ENCODE measurements around the gene SPINK8. TPM values are rescaled to one million over a fixed set of nuclear protein-coding genes. Genes with fewer than 3 reads are reported as not detected.

SPINK8 gene
- total and polyA plus RNA-seq, 2 donors (not counting 1 experiment from before 2014, with no cell fraction given): not detected

GRCh38 chr3:48289659-48290058 lies 43.8 kb downstream of the SPINK8 start:
- no peak overlapping the region for H3K4me3 ChIP-seq (replicated peaks in 1 of 4; ENCODE audit: control extremely low read depth in 1 of 4, insufficient read depth in 1 of 4, low read depth in 3 of 4, low read length in 4 of 4)
- H3K9ac ChIP-seq (ENCODE audit: insufficient read depth, low read length): no peak overlapping the region
- H3K36me3 ChIP-seq (ENCODE audit: control insufficient read depth, insufficient read depth, low read length): peaks cover 8% of the 10 kb centered on the region
- H2AFZ ChIP-seq (ENCODE audit: low read length): no peak overlapping the region
- no peak for DNase-seq (ENCODE audit: low read depth in 2 of 2)
- no peak overlapping the region for H3K4me2 ChIP-seq (ENCODE audit: extremely low read depth, insufficient read depth, low read length)
- H3K9me3 ChIP-seq (ENCODE audit: control insufficient read depth, insufficient read depth, low read depth, low read length): no peaks in the 10 kb centered on the region
- H3K27ac ChIP-seq (ENCODE audit: insufficient read depth, low read length): no peak overlapping the region
- no peaks in the 10 kb centered on the region for H3K27me3 ChIP-seq (ENCODE audit: control insufficient read depth, insufficient read depth, low read length)
- TF ChIP-seq CTCF (conservative IDR thresholded peaks at IDR 0.05 in 1 of 2, IDR thresholded peaks at IDR 0.05 in 1 of 2; ENCODE audit: low read depth in 1 of 2, low read length in 2 of 2) (no peak), EZH2 (IDR thresholded peaks at IDR 0.05; ENCODE audit: low read length, missing control alignments) (no peak)
- H4K20me1 ChIP-seq (ENCODE audit: control insufficient read depth, extremely low read depth, insufficient read depth, low read length): no peaks in the 10 kb centered on the region
- H3K79me2 ChIP-seq (ENCODE audit: control insufficient read depth, insufficient read depth, low read length): no peaks in the 10 kb centered on the region
- no peaks in the 10 kb centered on the region for H3K4me1 ChIP-seq (ENCODE audit: control insufficient read depth, extremely low read depth, insufficient read depth, low read length)

GRCh38 chr3:48287034-48287433 lies 46.4 kb downstream of the SPINK8 start:
- Histone ChIP-seq H3K9me3 (ENCODE audit: control insufficient read depth, insufficient read depth, low read depth, low read length) (no peaks in the 10 kb centered on the region), H3K4me2 (ENCODE audit: extremely low read depth, insufficient read depth, low read length) (no peak overlapping the region), H3K4me3 (replicated peaks in 1 of 4; ENCODE audit: control extremely low read depth in 1 of 4, insufficient read depth in 1 of 4, low read depth in 3 of 4, low read length in 4 of 4) (no peak overlapping the region), H3K4me1 (ENCODE audit: control insufficient read depth, extremely low read depth, insufficient read depth, low read length) (no peaks in the 10 kb centered on the region), H3K79me2 (ENCODE audit: control insufficient read depth, insufficient read depth, low read length) (no peaks in the 10 kb centered on the region), H4K20me1 (ENCODE audit: control insufficient read depth, extremely low read depth, insufficient read depth, low read length) (no peaks in the 10 kb centered on the region), H3K27ac (ENCODE audit: insufficient read depth, low read length) (no peak overlapping the region), H3K27me3 (ENCODE audit: control insufficient read depth, insufficient read depth, low read length) (no peaks in the 10 kb centered on the region), H3K36me3 (ENCODE audit: control insufficient read depth, insufficient read depth, low read length) (no peaks in the 10 kb centered on the region), H2AFZ (ENCODE audit: low read length) (no peak overlapping the region), H3K9ac (ENCODE audit: insufficient read depth, low read length) (no peak overlapping the region)
- TF ChIP-seq CTCF (conservative IDR thresholded peaks at IDR 0.05 in 1 of 2, IDR thresholded peaks at IDR 0.05 in 1 of 2; ENCODE audit: low read depth in 1 of 2, low read length in 2 of 2) (no peak), EZH2 (IDR thresholded peaks at IDR 0.05; ENCODE audit: low read length, missing control alignments) (no peak)
- no peak for DNase-seq (ENCODE audit: low read depth in 2 of 2)

- no peak overlapping the region for H2AFZ ChIP-seq (ENCODE audit: low read length)
- H3K27ac ChIP-seq (ENCODE audit: insufficient read depth, low read length): no peak overlapping the region
- H4K20me1 ChIP-seq (ENCODE audit: control insufficient read depth, extremely low read depth, insufficient read depth, low read length): no peaks in the 10 kb centered on the region
- no peaks in the 10 kb centered on the region for H3K79me2 ChIP-seq (ENCODE audit: control insufficient read depth, insufficient read depth, low read length)
- no peaks in the 10 kb centered on the region for H3K9me3 ChIP-seq (ENCODE audit: control insufficient read depth, insufficient read depth, low read depth, low read length)
- H3K4me2 ChIP-seq (ENCODE audit: extremely low read depth, insufficient read depth, low read length): no peak overlapping the region
- H3K9ac ChIP-seq (ENCODE audit: insufficient read depth, low read length): no peak overlapping the region
- H3K4me1 ChIP-seq (ENCODE audit: control insufficient read depth, extremely low read depth, insufficient read depth, low read length): no peaks in the 10 kb centered on the region
- H3K4me3 ChIP-seq (replicated peaks in 1 of 4; ENCODE audit: control extremely low read depth in 1 of 4, insufficient read depth in 1 of 4, low read depth in 3 of 4, low read length in 4 of 4): no peak overlapping the region
- DNase-seq (ENCODE audit: low read depth in 2 of 2): no peak
- no peaks in the 10 kb centered on the region for H3K36me3 ChIP-seq (ENCODE audit: control insufficient read depth, insufficient read depth, low read length)
- no peaks in the 10 kb centered on the region for H3K27me3 ChIP-seq (ENCODE audit: control insufficient read depth, insufficient read depth, low read length)
- TF ChIP-seq EZH2 (IDR thresholded peaks at IDR 0.05; ENCODE audit: low read length, missing control alignments): no peak
- TF ChIP-seq CTCF (conservative IDR thresholded peaks at IDR 0.05 in 1 of 2, IDR thresholded peaks at IDR 0.05 in 1 of 2; ENCODE audit: low read depth in 1 of 2, low read length in 2 of 2): no peak
Observed at GRCh38 chr3:48286308-48286707, 47.2 kb downstream of the SPINK8 start.
